ENCODE data around the gene FAT3.

Gene FAT3

GRCh38 chr11:92227959-92228935 is 3.6 kb downstream of the FAT3 start:
- DNase-seq (ENCODE audit: low spot score): no peak

- no peak for DNase-seq (ENCODE audit: low spot score)
Measured at GRCh38 chr11:92236856-92237255, 12.2 kb downstream of the FAT3 start.

- no peak for DNase-seq (ENCODE audit: low spot score)
Measured at GRCh38 chr11:92240916-92241315, 16.3 kb downstream of the FAT3 start.

GRCh38 chr11:92245700-92246271 is 21.2 kb downstream of the FAT3 start:
- no peak for DNase-seq (ENCODE audit: low spot score)

- no peak for DNase-seq (ENCODE audit: low spot score)
Measured at GRCh38 chr11:92246630-92247029, 22.0 kb downstream of the FAT3 start.

- DNase-seq (ENCODE audit: low spot score): no peak
Measured at GRCh38 chr11:92249156-92249753, 24.6 kb downstream of the FAT3 start.

DNA sequence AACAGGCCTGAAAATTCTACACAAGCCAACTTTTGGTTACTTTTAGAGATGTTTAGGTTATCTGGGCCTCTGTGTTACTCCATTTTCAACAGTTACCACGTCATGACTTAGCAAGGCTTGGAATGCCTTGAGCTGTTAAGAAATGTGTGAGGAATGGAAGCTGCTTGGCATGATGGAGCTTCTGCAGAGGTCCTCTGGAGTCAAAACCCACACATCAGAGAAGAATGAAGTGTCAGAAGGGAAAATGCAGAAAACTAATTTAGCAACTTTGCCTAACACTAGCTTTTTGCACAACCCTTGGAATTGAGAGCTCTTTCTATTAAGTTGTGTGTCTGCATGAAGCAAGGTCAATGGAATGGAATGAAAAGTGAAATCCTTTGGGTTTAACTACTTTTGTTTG is 27.4 kb downstream of the FAT3 start:
- DNase-seq (ENCODE audit: low spot score): no peak

- DNase-seq (ENCODE audit: low spot score): no peak
Measured at GRCh38 chr11:92253421-92253820, 28.8 kb downstream of the FAT3 start.

- DNase-seq (ENCODE audit: low spot score): no peak
Measured at GRCh38 chr11:92253945-92254344, 29.3 kb downstream of the FAT3 start.

DNA sequence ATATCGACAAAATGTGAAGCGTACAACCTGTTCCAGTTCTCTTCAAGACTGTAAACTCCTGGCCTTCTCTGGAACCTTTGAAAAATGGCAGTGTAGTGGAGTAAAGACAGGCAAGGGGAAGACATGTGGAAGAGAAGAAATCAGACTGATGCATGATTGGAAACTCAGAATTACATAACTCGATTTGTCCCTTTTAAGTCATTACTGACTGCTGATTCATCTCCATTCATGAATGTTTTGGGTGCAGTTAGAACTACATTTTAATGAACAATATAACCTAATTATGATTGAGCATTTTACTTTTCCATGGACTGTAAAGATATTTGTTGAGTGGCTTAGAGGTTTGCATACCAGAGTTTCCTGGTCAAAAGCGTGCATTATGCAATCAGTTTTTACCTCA is 32.9 kb downstream of the FAT3 start:
- DNase-seq (ENCODE audit: low spot score): no peak

- no peak for DNase-seq (ENCODE audit: low spot score)
Measured at GRCh38 chr11:92259861-92260260, 35.2 kb downstream of the FAT3 start.

GRCh38 chr11:92264350-92264749 is 39.7 kb downstream of the FAT3 start:
- DNase-seq (ENCODE audit: low spot score): no peak

- DNase-seq (ENCODE audit: low spot score): no peak
Measured at GRCh38 chr11:92266806-92267205, 42.2 kb downstream of the FAT3 start.

- DNase-seq (ENCODE audit: low spot score): no peak
Measured at GRCh38 chr11:92267278-92267677, 42.7 kb downstream of the FAT3 start.

DNA sequence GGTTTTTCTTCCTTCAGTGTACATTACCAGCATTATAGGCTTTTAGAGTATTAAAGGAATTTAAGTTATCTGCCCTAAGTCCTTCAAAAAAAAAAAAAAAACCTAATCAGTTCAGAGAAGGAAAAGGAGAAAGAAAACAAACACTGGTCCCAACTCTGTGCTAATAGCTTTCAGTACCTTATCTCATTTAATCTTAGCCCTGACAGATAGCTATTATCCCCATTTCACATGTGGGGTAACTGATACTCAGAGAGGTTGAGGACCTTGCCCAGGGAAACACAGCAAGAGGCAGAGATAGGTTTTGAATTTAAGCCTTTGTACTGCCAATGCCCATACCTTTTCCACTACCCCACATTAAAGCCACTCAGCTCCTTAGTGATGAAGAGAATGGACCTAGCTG is 43.4 kb downstream of the FAT3 start:
- no peak for DNase-seq (ENCODE audit: low spot score)

- DNase-seq (ENCODE audit: low spot score): no peak
Measured at GRCh38 chr11:92268546-92268945, 43.9 kb downstream of the FAT3 start.

DNA sequence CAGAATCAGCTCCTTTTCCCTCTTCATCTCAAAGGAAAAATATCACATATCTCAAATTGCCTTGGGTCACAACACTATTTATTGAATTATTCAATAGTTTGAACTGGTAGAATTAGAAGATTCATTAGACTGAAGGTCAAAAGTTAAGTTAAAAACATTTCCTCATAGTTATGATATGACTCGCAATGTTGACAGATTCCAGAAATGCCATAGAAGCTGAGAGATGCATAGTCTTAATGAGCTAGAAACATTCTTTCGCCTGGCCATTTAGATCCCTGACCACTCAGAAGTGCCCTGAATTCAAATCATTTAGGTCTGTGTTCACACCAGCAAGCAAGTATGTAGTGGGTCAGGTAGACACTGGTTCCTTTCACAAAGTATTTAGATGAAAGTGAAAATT is 44.4 kb downstream of the FAT3 start:
- no peak for DNase-seq (ENCODE audit: low spot score)

- no peak for DNase-seq (ENCODE audit: low spot score)
Measured at GRCh38 chr11:92269841-92270240, 45.2 kb downstream of the FAT3 start.

GRCh38 chr11:92272651-92273050 is 48.0 kb downstream of the FAT3 start:
- no peak for DNase-seq (ENCODE audit: low spot score)

Data from HuH-7 (cell line).